ENCODE data around the gene SCIN.
"Not testable (repeated sequence)": the region's sequence is repeated elsewhere in the genome, so short reads cannot be mapped to it uniquely, and the experiment has no call there.

SCIN gene

DNA sequence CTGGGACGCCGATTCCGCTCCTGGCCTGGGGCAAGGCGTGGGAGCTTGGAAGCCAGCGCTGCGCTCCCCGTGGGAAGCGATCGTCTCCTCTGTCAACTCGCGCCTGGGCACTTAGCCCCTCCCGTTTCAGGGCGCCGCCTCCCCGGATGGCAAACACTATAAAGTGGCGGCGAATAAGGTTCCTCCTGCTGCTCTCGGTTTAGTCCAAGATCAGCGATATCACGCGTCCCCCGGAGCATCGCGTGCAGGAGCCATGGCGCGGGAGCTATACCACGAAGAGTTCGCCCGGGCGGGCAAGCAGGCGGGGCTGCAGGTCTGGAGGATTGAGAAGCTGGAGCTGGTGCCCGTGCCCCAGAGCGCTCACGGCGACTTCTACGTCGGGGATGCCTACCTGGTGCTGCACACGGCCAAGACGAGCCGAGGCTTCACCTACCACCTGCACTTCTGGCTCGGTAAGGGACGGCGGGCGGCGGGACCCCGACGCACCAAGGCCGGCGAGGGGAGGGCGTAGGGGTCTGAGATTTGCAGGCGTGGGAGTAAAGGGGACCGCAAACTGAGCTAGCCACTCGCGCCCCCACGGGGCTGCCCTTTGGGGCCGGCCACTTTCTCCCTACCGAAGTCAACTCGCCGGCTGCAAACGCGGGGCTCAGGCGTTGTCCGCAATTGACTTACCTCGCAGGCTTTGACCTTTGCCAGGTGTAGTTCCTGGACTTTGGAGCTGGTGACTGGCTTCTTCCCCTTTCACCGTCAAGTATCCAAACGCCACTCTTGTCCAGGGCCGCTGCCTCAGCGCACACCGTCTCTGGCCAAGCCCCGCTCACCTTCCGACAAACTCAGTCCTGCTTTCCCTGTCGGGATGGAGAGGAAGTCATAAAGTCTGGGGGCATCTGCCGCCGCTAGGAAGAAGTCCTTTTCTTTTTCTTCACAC lies at the start of gene SCIN:
TSS of gene SCIN (plus strand) at position 187 of the 928 bp plus-strand sequence. CDS start at position 254, 67 bp downstream.
- peak; percentile 89 for DNase-seq

DNA sequence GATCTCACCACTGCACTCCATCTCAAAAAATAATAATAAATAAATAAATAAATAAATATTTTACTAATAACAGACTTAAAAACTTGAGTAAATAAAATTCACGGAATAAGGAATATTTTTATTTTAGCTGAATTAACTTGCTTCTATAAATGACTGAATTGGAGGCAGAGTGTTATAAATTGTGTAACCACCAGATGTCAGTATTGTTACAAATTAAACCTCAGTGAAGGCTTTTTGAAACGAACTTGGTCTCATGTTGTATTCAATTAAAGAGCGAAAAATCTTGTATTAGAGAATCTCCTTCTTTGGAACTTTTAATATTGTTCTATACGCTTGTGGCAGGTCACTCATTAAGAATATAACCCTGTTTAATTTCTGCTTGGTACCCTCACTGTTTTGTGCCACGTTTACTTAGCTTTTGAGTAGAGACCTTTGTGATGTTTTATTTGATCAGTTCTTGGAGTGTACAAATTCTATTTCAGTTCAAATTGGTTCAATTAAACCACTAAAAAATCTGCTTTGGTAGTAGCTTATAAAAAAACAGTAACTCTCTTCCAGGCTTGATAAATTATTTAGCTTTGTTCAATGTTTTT lies 45.6 kb upstream of the SCIN start:
- DNase-seq, result peak; percentile 67

DNA sequence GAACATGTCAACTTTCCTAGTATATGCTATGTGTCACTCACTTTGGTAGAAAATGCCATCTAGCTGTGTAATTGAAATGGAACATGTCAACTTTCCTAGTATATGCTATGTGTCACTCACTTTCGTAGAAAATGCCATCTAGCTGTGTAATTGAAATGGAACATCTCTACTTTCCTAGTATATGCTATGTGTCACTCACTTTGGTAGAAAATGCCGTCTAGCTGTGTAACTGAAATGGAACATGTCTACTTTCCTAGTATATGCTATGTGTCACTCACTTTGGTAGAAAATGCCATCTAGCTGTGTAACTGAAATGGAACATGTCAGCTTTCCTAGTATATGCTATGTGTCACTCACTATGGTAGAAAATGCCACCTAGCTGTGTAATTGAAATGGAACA lies 43.8 kb upstream of the SCIN start:
- DNase-seq, result not testable (repeated sequence)

DNA sequence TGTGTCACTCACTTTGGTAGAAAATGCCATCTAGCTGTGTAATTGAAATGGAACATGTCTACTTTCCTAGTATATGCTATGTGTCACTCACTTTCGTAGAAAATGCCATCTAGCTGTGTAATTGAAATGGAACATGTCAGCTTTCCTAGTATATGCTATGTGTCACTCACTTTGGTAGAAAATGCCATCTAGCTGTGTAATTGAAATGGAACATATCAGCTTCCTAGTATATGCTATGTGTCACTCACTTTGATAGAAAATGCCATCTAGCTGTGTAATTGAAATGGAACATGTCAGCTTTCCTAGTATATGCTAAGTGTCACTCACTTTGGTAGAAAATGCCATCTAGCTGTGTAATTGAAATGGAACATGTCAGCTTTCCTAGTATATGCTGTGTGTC lies 42.9 kb upstream of the SCIN start:
- not testable (repeated sequence) for DNase-seq

DNA sequence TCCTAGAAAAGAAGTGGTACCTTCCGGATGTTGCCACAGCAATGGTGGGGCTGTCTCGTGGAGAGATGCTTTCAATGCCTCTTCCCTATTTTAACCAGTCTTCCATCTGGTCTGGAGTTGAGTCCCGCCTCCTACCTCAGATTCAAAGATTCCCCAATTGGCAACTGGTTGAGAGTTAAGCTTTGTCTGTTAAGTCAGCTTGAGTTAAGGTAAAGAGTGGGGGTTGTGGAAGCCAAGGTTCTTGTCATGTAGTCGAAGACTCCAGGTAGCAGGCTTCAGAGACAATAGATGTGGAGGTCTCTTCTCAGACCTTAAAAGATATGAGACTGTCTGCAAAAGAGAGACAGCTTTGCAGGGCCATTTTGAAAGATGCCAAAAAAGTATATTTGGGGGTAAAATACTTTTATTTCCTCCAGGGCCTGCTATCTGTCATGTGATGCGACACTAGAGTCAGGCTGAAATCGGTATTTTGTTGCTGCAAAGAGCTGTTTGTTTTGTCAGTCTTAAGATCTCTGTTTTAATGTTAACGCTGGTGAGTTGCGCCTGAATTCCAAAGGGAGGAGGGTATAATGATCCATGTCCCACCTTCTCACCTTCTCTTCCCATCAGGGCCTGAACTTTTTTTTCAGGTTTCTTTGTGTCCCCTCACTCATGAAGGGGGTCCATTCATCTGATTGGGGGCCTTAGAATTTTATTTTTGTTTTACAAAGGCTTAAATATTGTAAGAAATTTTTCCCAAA lies 40.4 kb upstream of the SCIN start:
- no peak for DNase-seq

DNA sequence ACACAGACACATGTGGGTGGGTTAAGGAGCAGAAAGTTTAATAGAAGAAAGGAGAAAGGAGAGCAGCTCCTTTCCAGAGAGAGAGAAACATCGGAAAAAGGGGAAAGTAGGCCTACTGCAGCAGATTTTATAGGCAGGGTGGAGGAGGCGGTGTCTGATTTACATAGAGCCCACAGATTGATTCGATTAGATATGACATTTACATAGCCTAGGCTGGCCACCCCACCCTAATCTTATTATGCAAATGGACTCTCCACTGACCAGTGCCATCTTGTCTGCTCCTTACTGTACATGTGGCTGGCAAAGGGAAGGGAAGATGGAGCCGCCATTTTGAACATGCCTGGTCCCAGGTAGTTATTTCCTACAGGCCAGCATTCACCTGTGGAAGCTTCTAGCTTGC lies 38.7 kb upstream of the SCIN start:
- no peak for DNase-seq

DNA sequence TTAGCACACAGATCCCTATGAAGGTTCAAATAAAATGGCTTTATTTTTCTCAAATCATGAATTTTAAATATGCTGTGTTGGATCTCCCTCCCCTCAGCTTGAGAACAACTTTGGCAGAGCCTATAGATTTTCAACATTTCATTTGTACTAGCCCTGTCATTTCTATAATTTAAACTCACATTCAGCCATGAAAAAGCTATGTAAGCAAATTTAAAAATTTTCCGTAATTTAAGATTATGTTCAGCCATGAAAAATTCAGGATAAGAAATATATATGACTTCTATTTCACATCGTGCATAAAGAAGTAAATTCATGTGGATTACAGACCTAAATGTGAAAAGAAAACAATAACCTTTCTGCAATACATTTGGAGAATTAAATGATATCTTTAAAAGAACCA lies 36.5 kb upstream of the SCIN start:
- no peak for DNase-seq

DNA sequence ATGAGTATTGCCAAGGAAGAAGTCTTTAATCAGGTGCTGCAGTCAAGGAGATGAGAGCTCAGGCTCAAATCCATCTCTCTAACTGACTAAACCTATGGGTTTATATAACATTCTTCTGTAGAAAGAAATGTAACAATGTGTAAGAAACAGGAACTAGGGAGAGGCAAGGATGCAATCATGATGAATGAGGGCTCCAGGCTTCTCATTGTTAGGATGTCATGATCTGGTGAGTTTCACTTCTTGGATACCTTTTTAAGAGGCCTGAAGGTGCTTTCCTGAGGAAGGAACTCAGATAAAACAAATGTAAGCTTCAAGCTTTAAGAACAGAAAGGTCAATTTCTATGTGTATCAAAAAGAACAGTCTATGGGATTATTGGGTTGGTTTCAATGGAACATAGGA lies 30.8 kb upstream of the SCIN start:
- no peak for DNase-seq

DNA sequence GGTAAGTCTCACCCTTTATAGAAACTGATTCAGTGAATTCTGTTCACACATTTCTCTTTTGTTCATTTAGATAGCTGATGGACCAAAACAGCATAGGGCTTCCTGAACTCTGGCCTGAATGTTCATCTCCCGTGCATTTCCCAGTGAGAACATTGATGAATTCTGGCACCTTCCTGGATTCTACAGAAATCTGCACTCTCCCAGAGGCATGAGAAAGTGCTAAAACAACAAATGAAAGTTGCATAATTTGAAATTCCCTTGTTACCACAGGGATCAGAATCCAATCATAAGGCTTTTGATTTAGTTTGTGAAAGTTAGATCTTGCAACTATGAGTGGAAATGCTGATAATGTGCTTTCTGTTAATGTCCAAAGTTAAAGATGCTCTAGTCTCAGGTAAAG lies 29.7 kb upstream of the SCIN start:
- DNase-seq, result no peak

DNA sequence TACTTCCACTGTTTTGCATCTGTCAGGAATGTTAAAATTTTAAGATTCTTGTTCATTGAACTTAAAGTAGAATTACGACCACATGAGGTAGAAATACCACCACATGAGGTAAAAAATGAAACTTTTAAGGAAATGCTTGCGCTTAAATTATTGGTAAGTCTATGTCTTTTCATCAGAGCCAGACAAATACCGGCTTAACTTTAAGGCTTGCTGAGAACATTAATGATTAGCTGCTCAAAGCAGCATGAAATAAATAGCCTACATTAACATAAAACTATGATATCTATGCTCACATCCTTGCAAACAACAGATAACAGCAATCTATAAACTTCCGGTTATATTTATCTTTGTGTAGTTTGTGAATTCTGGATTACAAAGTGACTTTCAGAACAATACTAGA lies 26.9 kb upstream of the SCIN start:
- DNase-seq, result no peak

DNA sequence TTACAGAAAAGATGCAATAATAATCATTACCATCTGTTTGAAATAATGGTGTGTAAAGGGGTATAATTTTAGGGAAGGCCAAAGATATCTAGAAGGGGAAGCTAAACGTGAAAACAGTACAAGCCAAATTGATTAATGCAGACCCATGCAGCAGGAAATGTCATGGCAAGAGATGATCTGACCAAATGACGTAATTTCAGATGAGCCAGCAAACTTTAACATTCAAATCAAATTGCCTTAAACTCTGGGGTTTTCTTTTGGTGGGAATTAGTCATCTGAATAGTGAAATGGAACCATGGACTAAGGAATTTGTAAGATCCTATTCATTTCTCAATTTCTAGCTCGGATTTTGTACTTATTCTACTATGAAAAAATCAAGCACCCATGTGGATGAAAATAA lies 21.4 kb upstream of the SCIN start:
- DNase-seq, result no peak

- no peak for DNase-seq
These were observed 19.6 kb upstream of the SCIN start for GRCh38 chr7:12550956-12551355.

- DNase-seq, result no peak
These were observed 17.6 kb upstream of the SCIN start for GRCh38 chr7:12552876-12553275.

DNA sequence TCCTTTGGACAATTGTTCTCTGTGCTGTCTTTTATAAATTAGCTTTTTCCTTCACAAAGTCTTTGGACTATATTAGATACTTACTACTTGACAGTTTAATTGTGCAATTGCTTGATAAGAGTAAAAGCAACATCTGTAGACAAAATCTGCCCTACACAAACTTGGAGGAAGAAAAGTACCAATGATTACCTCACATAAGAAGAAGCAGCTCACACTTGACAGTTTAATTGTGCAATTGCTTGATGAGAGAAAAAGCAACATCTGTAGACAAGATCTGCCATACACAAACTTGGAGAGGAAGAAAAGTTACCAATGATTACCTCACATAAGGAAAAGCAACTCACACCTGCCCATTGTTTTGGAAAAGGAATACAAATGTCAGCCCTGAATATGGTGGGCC lies 17.1 kb upstream of the SCIN start:
- no peak for DNase-seq

- no peak for DNase-seq
These were observed 16.2 kb upstream of the SCIN start for GRCh38 chr7:12554351-12554750.

- DNase-seq, result no peak
These were observed 15.6 kb upstream of the SCIN start for GRCh38 chr7:12554872-12555271.

DNA sequence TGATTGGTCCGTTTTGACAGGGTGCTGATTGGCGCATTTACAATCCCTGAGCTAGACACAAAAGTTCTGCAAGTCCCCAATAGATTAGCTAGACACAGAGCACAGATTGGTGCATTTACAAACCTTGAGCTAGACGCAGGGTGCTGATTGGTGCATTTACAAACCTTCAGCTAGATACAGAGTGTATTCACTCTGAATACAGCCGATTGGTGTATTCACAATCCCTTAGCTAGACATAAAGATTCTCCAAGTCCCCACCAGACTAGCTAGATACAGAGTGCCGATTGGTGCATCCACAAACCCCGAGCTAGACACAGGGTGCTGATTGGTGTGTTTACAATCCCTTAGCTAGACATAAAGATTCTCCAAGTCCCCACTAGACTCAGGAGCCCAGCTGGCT lies 14.8 kb upstream of the SCIN start:
- not testable (repeated sequence) for DNase-seq

GRCh38 chr7:12556139-12556792 lies 14.3 kb upstream of the SCIN start:
- not testable (repeated sequence) for DNase-seq

DNA sequence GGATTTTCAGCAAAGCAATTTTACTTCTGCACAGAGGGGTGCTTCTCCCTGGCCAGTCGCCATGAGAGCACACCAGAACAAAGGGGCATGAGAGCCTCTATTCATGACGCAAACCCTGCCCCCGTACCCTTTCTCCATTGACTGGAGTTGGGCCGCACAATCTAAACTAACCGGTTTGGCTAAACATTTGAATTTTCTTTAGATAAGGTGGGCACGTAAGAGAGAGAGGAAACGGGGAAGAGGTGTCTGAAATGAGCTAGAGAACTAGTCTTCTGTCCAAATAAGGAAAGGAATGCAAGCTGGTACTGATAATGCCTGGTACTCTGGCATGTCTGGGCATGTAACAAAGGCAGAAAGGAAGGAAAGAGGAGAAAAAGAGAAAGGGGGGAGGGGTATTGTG lies 13.2 kb upstream of the SCIN start:
- DNase-seq, result no peak

DNA sequence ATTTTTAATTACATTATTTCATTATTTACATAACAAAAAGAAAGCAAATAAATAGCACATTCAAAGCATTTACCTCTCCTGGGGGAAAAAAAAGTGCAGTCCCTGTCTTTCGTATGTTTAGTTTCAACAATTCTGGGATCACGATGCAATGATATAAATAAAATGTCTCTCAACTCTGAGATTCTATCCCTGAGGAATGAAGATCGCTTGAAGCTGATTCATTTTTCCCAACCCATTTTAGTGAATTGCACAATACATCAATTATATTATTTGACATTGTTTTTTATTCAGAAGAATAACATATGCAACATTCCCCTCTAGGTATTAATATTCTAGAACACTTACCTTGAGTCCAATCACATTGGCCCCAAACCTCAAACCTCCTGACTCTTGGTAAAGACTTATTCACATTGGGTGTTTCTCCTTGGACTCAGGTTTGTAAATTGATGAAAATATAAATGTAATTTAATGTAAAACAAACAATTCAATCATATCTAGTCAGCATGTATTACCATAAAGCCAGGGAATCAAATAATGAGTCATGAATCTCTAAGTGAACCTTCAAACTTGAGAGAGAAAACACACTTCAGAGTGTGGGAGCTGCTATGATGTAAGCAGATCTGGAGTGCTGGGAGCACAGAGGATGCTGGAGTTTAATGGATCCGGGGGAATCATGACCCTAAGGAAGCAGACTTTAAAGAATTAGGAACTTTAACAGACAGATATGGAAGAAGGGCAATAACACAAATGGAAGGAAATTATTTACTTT lies 5.3 kb upstream of the SCIN start:
- no peak for DNase-seq

GRCh38 chr7:12565873-12566272 lies 4.6 kb upstream of the SCIN start:
- DNase-seq, result no peak

- no peak for DNase-seq
These were observed 3.5 kb upstream of the SCIN start for GRCh38 chr7:12567015-12567414.

All from NCI-H345 (cell line).